Astrocyte of the cerebellum (primary cell): ENCODE results near the gene EIF4G3.
A peak's percentile ranks its signal among the peaks of the same experiment; 100 is the strongest.
"Not testable (repeated sequence)": the region's sequence is repeated elsewhere in the genome, so short reads cannot be mapped to it uniquely, and the experiment has no call there.

ENCODE experiments used
- DNase-seq: peaks from one replicate; pipeline ENCODE4 v3.0.0-alpha.2; 2011; ENCODE audit warnings: low read depth
- H3K4me3 ChIP-seq: 2 replicates; pipeline ENCODE4 v1.5.1; 2011; ENCODE audit warnings: mild to moderate bottlenecking, low read depth, low read length, moderate library complexity
- in situ Hi-C: cut with HindIII; loops from 2 replicates; pipeline ENCODE4 v1.10.0; 2017; ENCODE audit warnings: low sequenced_read_pairs
- TF ChIP-seq, protein P1 (sequence below): IDR thresholded peaks from 2 replicates; pipeline ENCODE4 v1.5.1; 2012; ENCODE audit warnings: low read length, low read depth, moderate library complexity, mild to moderate bottlenecking; ENCODE audit errors: missing control alignments

EIF4G3 gene

DNA sequence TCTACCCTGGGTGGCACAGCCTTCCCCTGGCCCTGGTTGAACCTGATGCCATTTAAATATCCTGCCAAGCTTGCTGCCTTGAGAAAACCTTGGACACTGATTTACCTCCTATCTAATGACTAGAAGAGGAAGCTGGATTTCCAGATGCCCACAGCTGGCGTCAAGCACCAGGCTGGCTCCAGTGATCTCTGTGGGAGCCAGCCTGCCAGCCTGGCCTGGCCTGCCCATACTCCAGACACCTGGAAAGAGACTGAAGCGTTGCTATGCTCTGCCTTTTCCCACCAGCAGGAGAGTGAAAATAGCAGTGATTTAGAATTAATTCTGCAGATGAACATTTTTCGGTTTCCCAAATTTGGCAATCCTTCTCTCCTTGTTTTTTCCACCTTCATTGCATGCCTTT lies 11.5 kb upstream of the EIF4G3 start:
- TF ChIP-seq, protein P1, sequence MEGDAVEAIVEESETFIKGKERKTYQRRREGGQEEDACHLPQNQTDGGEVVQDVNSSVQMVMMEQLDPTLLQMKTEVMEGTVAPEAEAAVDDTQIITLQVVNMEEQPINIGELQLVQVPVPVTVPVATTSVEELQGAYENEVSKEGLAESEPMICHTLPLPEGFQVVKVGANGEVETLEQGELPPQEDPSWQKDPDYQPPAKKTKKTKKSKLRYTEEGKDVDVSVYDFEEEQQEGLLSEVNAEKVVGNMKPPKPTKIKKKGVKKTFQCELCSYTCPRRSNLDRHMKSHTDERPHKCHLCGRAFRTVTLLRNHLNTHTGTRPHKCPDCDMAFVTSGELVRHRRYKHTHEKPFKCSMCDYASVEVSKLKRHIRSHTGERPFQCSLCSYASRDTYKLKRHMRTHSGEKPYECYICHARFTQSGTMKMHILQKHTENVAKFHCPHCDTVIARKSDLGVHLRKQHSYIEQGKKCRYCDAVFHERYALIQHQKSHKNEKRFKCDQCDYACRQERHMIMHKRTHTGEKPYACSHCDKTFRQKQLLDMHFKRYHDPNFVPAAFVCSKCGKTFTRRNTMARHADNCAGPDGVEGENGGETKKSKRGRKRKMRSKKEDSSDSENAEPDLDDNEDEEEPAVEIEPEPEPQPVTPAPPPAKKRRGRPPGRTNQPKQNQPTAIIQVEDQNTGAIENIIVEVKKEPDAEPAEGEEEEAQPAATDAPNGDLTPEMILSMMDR, result peak; percentile 3
- no peak for DNase-seq
- in situ Hi-C loops, result no loop called here
- no peak overlapping the region for H3K4me3 ChIP-seq

DNA sequence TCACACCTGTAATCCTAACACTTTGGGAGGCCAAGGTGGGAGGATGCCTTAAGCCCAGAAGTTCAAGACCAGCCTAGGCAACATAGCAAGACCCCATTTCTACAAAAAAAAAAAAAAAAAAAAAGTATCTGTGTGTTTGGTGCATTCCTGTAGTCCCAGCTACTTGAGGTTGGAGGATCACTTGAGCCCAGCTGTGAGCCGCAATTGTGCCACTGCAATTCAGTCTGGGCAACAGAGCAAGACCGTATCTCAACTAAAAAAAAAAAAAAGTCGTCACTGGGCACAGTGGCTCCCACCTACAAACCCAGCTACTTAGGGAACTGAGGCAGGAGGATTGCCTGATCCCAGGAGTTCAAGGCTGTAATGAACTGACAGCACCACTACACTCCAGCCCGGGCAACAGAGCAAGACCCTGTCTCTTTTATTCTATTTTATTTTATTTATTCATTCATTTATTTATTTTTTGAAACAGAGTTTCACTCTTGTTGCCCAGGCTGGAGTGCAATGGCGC lies 8.6 kb upstream of the EIF4G3 start:
- TF ChIP-seq, protein P1, result no peak
- no peak for DNase-seq
- in situ Hi-C loops, result no loop called here
- no peak overlapping the region for H3K4me3 ChIP-seq

DNA sequence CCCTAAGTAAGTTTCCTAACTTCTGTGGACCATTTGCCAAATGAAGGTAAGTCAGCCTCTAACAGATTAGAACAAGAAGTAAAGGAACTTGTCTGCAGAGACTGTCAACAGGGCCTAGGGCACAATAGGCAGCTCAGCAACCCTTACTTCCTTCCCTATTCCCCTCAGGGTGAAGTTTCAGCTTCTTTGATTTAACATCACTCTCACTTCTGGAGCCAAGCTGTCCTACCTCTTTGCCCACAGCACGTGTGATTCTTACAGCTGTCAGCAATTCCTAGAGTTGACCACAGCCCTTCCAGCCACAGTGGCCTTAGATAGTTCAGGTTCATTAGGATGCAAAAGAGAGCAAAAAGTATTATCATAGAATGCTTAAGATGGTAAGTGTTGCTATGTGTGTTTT lies 7.6 kb upstream of the EIF4G3 start:
- no peak for DNase-seq
- in situ Hi-C loops, result no loop called here
- TF ChIP-seq, protein P1, result no peak
- H3K4me3 ChIP-seq, result no peak overlapping the region

DNA sequence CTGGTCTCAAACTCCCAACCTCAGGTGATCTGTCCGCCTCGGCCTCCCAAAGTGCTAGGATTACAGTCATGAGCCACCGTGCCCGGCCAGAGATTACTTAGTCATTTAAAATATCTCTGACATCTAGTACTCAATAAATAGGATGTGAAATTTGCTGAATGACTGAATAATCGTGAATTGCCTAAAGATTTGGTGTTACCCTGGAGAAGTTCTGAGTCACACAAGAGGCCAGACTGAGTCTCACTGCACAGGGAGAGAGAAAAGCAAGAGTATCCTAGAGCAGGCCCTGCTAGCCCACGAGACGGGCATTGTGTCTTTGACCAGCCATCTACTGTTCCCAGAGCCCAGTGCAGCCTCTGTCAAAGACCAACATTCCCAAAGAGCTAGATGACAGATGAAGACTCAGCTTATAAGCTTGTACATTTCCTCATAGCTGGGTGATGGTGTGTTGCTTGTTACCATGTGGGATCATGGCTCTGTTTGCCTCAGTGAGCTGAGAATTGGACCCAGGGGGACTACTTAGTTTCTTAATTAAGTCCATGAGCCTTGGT lies 5.6 kb upstream of the EIF4G3 start:
- TF ChIP-seq, protein P1, result no peak
- in situ Hi-C loops, result no loop called here
- DNase-seq, result no peak
- H3K4me3 ChIP-seq, result no peak overlapping the region

DNA sequence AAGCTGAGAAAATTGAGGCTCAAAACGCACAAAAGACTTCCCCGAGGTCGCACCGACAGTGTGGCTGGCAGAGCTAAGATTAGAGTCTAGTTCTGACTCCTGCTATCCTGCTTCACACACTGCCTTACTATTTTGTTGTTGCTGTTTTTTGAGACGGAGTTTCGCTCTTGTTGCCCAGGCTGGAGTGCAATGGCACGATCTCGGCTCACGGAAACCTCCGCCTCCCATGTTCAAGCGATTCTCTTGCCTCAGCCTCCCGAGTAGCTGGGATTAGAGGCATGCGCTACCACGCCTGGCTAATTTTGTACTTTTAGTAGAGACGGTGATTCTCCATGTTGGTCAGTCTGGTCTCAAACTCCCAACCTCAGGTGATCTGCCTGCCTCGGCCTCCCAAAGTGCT lies 1.6 kb upstream of the EIF4G3 start:
- H3K4me3 ChIP-seq, in situ Hi-C loops, DNase-seq: not testable (repeated sequence)

DNA sequence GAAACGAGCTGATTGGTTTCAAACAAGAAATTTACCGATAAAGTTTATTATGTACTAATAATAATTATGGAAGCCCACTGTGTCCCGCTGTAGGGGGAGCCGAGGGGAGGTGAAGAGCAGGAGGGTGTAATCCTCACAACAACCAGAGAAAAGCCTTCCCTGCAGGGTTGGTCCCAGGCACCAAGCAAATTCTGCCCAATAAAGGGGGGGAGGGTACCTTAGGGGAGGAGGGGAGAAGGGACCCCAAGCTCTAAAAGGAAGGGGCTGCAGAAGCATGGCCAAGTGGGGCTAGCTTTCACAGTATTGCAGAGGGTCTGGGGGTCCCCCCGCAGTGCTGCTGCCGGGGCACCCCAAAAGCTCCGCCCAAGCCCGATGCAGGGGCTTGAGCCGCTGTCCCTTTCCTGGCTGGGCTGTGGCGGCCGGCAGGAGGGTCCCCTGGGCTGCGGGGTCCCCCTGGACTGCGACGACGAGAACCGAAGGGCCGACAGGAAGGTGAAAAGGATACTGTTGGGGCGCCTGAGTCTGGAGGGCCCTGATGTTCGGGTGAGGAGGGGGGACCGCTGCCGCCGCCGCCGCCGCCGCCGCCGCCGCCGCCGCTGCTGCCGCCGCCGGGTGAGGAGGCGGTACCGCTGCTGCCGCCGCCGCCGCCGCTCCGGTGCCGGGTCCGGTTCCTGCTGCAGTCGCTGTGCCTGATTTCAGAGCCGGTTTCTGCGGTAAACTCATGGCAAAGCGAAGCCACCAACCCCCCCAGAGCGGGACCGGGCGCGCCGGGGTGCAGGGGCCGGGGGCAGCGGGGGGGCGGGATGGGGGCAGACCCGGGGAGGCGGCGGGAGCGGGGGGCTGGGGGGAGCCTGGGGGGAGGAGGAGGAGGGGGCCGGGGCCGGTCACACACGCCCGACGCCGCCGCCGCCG lies 771 bp downstream of the EIF4G3 start:
- DNase-seq, result no peak
- TF ChIP-seq, protein P1, result no peak
- in situ Hi-C loops, result no loop called here
- H3K4me3 ChIP-seq, result peak overlapping the region; percentile 99

DNA sequence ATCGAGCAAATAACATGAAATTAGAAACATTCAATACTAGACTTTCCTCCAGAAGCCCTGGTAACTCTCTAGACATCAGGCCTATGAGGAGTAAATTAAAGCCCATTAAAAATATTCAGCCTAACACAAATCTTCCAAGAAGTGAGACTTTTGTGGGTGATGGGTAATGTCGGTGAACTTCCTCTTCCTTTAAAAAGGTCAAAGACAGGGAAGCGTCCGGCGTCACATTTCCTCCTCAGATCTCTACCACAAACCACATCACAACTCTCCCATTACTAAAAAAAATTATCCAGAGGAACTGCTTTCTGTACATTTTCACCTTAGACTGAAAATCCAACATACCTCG lies 1.4 kb downstream of the EIF4G3 start:
- no peak for DNase-seq
- in situ Hi-C loops, result no loop called here
- peak overlapping the region; percentile 99 for H3K4me3 ChIP-seq
- TF ChIP-seq, protein P1, result no peak
